Measurements from ENCODE around the gene ZNF205.
"Not testable (repeated sequence)": the region's sequence is repeated elsewhere in the genome, so short reads cannot be mapped to it uniquely, and the experiment has no call there.

Gene ZNF205

DNA sequence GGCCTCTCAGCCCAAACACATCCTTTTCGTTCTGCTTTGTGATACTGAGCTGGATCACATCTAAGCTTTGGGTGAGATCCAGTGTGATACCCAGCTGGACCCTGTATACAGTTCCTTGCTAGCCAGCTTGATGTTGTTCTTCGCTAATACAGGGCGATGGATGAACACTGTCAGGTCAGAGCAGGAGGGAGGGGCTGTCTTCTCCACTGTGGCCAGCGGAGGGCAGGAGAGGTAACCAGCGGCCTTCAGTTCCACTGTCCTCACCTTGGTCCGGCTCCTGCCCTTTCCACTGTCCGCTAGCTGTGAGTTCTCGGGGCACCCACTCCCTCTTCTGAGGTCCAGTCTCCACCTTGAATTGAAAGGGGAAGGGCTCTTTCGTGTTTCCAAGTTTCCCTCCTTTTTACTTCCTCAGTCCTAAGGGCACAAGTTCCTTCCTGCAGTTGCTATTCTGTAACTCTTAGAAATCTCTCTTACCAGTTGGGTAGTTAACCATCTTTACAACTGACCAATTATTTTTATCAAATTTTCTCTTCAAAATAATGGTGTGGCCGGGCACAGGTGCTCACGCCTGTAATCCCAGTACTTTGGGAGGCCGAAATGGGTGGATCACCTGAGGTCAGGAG lies 19.5 kb downstream of the ZNF205 start:
- no peak for DNase-seq (ENCODE audit: low spot score)

DNA sequence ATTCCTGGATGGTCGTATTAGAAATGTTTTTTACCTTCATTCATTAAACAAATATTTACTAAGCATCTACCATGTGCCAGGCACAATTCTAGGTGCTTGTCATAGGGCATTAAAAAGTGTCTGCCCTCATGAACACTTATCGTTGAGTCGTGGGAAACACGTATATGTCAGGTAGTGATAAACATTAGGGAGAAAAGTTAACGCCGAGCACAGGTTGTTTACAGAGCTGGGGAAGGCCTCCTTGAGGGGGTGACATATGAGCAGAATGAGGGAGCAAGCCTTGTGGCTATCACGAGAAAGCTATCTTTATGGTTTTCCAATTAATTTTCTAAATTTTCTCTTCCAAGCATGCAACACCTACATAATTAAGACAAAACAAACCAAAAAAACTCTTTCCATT lies 21.5 kb downstream of the ZNF205 start:
- no peak for DNase-seq (ENCODE audit: low spot score)

DNA sequence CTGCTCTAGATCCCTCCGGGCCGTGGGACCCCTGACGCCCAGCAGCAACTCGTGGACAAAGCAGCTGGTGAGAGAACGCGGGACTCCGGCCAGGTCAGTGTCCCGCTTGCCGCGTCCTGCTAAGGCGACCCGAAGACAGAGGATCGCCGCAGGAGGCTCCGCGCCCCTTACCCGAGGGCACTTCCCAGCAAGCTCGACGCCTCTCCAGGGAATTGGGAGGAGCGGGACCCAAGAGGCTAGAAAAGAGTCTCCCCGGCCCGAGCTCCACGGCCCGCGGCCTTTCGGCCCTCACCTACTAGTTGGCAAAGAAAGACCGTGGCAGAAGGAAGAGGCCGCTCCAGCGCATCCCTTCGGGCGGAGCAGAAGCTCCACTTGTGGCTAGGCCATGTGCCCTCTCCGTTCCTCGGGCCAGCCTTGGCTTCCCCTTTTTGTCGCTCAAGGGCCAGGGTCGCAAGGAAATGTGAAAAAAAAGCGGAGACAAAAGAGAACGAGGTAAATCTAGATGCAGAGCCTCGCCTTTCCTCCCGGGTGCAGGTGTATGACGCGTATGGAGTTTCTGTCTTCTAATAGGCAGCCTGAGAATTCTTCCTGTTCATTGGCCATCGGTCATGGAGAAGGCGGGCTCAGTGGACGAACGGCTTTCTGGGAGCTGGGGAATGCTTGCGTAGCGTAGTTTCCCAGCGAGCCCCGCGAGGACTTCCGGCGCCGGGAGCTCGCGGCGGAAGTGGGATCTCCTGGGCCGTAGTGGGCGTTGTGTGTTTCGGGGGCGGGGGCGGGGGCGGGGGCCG lies 22.1 kb downstream of the ZNF205 start, which contains the start of gene ZNF213:
Gene ZNF213, plus strand, starts transcription at position 692 of the 788 bp plus-strand sequence. CDS start 2,252 bp downstream, outside the sequence.
- peak; percentile 95 for DNase-seq (ENCODE audit: low spot score)

DNA sequence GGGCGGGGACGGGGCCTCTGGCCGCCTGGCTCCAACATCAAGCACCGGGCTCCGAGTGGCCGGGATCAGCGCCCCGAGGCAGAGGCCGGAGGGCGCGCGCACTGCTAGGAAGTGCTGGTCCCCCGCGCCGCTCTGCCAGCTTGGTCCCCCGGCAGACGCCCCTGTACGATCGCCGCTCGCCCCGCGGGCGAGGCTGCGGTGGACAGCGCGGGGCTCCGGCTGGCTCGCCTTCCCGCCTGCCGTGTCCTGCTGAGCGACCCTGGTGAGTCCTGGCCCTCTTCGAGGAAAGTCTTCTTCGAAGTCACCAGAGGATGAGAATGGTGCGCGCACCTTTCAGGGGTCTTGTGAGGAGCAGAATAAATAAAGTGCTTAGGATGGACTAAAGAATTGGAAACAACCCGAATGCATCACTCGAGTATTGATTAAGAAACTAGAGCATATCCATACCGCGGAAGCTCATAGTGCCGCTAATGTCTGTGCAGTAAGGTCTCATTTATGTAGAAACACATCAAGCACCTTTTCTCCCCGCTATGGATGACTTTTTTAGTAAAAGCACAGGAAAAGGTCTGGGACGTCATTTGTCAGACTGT lies 22.8 kb downstream of the ZNF205 start:
- DNase-seq (ENCODE audit: low spot score), result no peak

DNA sequence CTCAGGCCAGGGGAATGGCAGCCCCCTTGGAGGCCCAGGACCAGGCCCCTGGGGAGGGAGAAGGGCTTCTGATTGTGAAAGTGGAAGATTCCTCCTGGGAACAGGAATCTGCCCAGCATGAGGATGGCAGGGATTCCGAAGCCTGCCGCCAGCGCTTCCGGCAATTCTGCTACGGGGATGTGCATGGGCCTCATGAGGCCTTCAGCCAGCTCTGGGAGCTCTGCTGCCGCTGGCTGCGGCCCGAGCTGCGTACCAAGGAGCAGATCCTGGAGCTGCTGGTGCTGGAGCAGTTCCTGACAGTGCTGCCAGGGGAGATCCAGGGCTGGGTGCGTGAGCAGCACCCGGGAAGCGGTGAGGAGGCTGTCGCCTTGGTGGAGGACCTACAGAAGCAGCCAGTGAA lies 24.9 kb downstream of the ZNF205 start:
- DNase-seq (ENCODE audit: low spot score), result no peak

DNA sequence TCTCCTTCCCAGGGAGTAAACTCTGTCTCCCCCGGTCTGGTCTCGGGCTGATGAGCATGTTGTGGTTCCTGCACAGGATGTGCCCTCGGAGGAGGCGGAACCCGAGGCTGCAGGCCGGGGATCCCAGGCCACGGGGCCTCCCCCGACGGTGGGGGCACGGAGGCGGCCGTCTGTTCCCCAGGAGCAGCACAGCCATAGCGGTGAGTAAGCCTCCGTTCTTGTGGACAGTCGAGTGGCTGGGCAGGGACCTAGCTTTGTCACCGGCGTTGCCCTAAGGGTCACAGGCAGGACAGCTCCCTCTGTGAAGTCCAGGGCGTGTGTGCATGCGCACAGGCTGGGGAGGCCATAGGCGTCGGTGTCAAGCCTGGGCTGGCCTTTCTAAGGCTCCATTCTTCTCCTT lies 26.0 kb downstream of the ZNF205 start:
- no peak for DNase-seq (ENCODE audit: low spot score)

DNA sequence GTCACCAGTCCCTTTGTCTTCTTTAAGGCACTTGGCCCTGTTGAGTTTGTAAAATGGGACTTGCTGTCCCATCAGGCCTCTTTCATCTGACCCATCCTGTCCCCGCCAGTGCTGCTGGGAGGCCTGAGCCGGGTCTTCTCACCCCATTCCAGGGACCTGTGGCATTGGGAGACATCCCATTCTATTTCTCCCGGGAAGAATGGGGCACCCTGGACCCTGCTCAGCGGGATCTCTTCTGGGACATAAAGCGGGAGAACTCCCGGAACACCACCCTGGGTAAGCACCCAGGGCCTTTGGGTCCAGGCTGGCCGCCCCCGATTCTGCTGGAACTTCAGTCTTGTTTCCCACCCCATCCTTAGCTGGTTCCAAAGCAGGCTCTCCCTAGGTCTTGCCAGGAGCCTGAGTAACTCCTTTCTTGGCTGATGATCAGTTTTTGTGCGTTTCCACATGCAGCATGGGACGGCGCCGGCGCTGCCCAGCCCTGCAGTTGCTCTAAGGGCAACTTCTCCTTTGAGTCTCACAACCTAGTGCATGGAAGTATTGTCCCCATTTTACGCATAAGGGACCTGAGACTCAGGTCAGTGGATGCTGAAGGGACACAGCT lies 26.5 kb downstream of the ZNF205 start:
- DNase-seq (ENCODE audit: low spot score), result no peak

DNA sequence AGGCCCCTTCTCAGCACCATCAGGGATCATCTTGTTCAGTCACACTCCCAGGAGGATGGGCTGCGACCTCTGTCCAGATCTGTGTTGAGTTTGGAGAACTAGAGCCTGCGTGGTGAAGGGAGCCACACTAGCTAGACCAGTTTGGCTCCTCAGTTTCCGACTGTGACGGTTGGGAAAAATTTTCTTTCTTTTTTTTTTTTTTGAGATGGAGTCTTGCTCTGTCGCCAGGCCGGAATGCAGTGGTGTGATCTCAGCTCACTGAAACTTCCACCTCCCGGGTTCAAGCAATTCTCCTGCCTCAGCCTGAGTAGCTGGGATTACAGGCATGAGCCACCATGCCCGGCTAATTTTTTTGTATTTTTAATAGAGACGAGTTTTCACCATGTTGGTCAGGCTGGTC lies 27.2 kb downstream of the ZNF205 start:
- DNase-seq (ENCODE audit: low spot score), result not testable (repeated sequence)

DNA sequence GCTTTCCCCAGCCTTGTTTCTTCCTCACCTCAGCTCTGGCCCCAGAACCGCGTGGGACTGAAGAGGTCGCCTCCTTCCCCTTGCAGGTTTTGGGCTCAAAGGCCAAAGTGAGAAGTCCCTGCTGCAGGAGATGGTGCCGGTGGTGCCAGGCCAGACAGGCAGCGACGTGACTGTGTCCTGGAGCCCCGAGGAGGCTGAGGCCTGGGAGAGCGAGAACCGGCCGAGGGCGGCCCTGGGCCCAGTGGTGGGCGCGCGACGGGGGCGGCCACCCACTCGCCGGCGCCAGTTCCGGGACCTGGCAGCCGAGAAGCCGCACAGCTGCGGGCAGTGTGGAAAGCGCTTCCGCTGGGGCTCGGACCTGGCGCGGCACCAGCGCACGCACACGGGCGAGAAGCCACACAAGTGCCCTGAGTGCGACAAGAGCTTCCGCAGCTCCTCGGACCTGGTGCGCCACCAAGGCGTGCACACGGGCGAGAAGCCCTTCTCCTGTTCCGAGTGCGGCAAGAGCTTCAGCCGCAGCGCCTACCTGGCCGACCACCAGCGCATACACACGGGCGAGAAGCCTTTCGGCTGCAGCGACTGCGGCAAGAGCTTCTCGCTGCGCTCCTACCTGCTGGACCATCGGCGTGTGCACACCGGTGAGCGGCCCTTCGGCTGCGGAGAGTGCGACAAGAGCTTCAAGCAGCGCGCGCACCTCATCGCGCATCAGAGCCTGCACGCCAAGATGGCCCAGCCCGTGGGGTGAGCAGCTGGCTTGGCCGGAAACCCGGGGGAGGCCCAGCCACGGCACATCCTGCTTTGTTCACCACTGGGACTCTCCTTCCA lies 28.4 kb downstream of the ZNF205 start:
- DNase-seq (ENCODE audit: low spot score), result no peak

DNA sequence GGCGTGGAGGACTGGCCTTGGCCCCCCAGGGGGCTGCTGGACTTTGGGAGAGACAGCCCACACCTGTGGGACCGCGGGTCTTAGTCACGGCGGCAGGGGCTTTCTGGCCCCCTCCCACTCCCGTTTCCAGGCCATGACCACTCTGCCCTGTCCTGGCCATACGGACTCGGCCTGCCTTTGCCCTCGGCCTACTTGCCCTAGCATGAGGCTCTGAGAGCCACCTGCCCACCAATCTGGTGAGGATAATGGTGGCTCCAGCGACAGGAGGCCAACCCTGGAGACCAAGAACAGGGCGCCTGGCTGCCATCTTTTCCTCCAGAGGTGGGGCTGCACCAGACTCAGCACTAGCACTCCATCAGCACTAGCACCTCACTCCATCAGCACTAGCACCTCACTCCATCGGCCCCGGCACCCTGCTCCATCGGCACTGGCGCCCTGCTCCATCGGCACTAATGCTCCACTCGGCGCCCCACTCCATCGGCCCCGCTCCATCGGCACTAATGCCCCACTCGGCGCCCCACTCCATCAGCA lies 29.5 kb downstream of the ZNF205 start:
- DNase-seq (ENCODE audit: low spot score), result no peak

DNA sequence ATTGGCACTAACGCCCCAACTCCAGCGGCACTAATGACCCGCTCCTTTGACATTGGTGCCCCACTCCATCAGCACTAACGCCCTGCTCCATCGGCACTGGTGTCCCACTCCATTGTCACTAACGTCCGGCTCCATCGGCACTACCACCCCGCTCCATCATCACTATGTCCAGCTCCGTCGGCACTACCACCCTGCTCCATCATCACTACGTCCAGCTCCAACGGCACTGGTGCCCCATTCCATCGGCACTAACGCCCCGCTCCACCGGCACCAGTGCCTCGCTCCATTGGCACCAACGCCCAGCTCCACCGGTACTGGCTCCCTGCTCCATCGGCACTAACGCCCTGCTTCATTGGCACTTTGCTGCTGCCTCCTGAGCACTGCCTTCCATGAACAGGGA lies 29.9 kb downstream of the ZNF205 start:
- no peak for DNase-seq (ENCODE audit: low spot score)

DNA sequence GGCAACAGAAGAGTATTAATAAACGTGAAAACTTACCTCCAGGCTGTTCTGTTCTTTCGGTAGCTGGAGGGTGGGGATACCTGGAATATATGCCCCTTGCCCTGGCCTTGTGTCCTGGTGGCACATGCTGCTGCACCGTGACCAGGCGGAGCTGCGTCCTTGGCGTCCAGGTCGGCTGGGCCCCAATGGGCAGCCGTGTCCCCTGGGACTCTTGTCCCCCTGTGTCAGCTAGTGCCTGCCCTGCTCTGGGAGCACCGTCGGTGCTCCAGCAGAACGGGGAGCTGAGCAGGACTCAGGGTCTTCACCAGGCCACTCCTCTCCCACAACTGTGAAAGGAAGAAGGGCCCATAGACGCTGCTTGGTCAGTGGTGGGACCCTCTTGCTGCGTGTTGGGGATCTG lies 30.4 kb downstream of the ZNF205 start:
- DNase-seq (ENCODE audit: low spot score), result no peak

DNA sequence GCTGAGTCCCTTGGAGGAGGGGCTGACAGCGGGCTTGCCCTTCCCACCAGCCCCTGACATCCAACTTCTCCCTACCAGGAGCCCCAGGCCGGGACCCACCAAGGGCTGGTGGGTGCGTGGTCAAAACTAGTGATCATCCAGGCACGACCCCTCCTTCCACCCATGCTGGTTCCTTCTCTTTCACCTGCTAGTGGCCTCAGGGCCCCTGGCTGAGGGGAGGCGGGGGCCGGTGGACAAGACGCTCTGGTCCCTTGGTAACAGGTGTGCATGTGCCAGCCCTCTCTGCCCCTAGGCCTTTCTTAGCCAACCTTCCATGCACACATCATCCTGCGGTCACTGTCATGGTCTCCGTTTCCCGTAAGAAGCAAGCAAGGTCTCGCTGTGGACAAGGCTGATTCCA lies 30.8 kb downstream of the ZNF205 start:
- DNase-seq (ENCODE audit: low spot score), result no peak

DNA sequence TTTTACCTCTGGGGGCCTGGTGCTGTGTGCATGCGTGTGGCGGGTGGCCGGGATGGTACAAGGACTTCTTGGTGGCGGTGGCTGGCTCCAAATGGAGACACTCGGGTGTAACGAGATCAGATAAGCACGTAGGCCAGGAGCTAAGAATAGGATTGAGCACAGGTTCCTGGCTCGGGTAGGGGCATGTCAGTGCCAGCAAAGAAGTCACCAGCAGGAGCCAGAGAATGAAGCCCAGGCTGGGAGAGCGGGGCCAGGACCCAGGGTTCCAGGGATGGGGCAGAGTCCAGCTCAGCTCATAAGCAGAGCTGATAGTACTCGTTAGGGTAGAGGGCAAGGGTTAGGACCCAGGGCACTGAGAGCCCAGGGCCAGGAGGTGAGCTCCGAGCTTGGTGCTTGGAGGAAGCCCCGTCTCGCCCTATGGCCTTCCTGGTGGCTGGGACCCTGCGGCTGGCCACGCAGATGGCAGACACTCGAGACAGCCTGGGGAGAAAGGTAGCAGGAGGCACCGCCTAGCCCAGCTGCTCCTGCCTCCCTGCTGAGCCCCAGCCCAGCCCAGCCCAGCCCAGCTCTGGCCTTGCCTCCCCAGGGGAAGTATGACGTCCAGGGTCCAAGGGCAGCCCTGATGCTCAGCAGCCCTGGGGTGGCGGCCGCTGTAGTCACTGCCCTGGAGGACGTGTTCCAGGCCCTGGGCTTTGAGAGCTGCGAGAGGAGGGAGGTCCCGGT lies 31.4 kb downstream of the ZNF205 start:
- no peak for DNase-seq (ENCODE audit: low spot score)

DNA sequence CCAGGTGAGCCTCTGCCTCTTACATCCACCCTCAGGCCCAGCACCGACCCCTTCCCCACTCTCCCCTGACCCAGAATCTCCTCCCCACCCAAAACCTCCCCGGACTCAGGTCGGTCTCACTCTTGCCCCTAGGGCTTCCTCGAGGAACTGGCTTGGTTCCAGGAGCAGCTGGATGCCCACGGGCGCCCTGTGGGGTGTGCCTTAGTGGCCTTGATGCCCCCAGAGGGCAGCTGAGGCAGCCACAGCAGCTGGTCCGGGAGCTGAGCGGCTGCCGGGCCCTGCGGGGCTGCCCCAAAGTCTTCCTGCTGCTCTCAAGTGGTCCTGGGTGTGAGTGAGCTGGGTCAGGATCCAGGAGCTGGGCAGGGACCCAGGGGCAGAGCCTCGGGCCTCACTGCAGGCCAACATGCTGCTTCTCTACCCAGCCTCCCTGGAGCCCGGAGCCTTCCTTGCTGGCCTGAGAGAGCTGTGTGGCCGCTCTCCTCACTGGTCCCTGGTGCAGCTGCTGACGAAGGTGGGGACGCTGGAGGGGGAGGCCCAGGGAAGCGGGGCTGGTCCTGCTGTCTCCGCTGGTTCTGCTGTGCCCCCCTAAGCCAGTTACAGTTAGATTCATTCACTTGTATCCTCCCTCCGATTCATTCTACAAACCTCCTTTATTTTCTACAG lies 32.1 kb downstream of the ZNF205 start:
- DNase-seq (ENCODE audit: low spot score), result no peak

DNA sequence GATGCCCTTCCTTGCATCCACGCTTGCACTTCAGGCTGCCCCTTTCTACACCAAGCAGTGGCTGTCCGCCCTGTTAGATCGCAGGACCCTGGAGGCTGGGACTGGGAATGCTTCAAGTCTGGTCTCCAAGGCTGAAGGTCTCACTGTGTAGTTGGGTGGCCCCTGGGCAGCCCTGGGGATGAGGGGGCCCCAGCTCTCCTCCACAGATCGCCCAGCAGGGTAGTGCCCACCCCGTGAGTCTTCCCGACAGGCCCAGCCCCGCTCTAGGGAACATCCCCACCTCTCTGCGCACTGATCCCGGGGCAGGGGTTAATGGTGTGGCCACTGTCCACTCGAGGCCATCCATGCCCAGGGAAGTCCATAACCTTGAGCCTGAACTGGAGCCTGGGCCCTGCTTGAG lies 32.8 kb downstream of the ZNF205 start:
- no peak for DNase-seq (ENCODE audit: low spot score)

DNA sequence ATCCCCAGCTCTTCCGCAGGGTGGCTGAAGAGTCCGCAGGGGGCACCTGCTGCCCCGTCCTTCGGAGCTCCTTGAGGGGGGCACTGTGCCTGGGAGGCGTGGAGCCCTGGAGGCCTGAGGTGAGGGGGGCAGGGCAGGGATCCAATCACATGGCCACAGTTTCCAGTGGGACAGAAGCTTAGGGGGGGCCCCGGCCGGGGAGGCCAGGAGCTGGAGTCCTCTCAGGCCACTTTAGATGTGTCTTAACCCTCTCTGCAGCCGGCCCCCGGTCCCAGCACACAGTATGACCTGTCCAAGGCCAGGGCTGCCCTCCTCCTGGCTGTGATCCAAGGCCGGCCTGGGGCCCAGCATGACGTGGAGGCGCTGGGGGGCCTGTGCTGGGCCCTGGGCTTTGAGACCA lies 33.3 kb downstream of the ZNF205 start:
- no peak for DNase-seq (ENCODE audit: low spot score)

DNA sequence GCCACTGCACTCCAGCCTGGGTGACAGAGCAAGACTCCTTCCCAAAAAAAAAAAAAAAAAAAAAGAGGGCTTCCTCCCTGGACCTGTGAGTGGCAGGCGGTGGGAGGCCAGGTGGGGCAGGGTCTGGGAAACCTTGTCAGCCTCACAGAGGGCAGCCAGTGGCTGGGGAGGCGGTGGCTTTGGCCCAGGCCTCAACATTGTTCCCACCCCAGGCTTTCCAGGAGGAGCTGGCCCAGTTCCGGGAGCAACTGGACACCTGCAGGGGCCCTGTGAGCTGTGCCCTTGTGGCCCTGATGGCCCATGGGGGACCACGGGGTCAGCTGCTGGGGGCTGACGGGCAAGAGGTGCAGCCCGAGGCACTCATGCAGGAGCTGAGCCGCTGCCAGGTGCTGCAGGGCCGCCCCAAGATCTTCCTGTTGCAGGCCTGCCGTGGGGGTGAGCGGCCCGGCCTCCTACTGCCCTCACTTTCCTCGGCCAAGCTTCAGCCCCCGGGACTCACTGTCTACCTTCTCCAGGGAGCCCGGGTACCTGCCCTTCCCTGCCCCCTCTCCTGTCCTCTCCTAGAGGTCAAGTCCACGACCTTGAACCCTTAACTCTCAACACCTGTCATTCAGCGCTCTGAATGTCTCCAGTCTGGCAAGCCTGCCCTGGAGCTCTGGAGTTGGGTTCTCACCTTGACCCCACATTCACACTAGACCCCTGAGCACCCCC lies 34.8 kb downstream of the ZNF205 start:
- no peak for DNase-seq (ENCODE audit: low spot score)

DNA sequence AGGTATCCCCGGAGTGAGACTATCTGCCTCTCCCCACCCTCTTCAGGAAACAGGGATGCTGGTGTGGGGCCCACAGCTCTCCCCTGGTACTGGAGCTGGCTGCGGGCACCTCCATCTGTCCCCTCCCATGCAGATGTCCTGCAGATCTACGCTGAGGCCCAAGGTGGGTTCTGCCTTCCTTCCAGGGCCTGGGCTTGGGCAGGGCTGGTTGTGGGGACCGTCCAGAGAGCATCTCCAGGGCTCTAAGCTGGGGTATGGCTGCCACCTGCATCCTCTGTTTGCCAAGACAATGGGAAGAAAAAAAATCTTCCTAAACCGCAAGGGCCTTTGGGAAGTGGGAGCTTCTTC lies 35.3 kb downstream of the ZNF205 start:
- no peak for DNase-seq (ENCODE audit: low spot score)
